HepG2 (cell line): Measurements from ENCODE around the gene ARTN. TPM values are rescaled to one million over a fixed set of nuclear protein-coding genes. Genes with fewer than 3 reads are reported as not detected.

ENCODE experiments used
- CENPX ChIP-seq: sonication (generic); formaldehyde crosslinking; IDR thresholded peaks from 2 replicates; pipeline ENCODE4 v1.9.0; 2021; ENCODE audit warnings: mild to moderate bottlenecking, missing genetic modification reagents, moderate library complexity
- CHD2 ChIP-seq: IDR thresholded peaks from 2 replicates; pipeline ENCODE4 v1.6.1; 2011; ENCODE audit warnings: low read depth, low read length, improper control_type of control experiment
- EP300 ChIP-seq, 3 experiments: sonication (generic) in 1 of 3; formaldehyde crosslinking in 1 of 3; IDR thresholded peaks; 2 replicates each; pipeline versions ENCODE4 v1.5.1 to v1.6.1; 2011 to 2020; ENCODE audit warnings: low read depth in 2 of 3, low read length in 2 of 3, borderline replicate concordance in 1 of 3, improper control_type of control experiment in 1 of 3, mild to moderate bottlenecking in 1 of 3, missing genetic modification reagents in 1 of 3, moderate library complexity in 1 of 3
- GTF2F1 ChIP-seq: fragments of 150-350 bp; IDR thresholded peaks from 2 replicates; pipeline ENCODE4 v1.6.1; 2014; ENCODE audit warnings: low read length
- SNRNP70 ChIP-seq: fragments of 200-400 bp; formaldehyde crosslinking; IDR thresholded peaks from 2 replicates; pipeline ENCODE4 v1.6.1; 2017; ENCODE audit warnings: mild to moderate bottlenecking, low read depth, low read length, moderate library complexity
- TBP ChIP-seq: sonication (generic); formaldehyde crosslinking; IDR thresholded peaks from 2 replicates; pipeline ENCODE4 v1.5.0; 2020; ENCODE audit warnings: missing genetic modification reagents
- ZNF136 ChIP-seq: sonication (generic); formaldehyde crosslinking; IDR thresholded peaks from 2 replicates; pipeline ENCODE4 v1.8.1; 2022; ENCODE audit warnings: low read depth, mild to moderate bottlenecking, moderate library complexity, missing genetic modification reagents
- ZNF160 ChIP-seq: sonication (generic); formaldehyde crosslinking; IDR thresholded peaks from 2 replicates; pipeline ENCODE4 v1.8.0; 2022; ENCODE audit warnings: mild to moderate bottlenecking, inconsistent platforms, missing genetic modification reagents
- ZNF441 ChIP-seq: sonication (generic); formaldehyde crosslinking; IDR thresholded peaks from 2 replicates; pipeline ENCODE4 v1.7.0; 2021; ENCODE audit warnings: missing genetic modification reagents, borderline replicate concordance
- ZNF546 ChIP-seq: sonication (generic); formaldehyde crosslinking; conservative IDR thresholded peaks from 2 replicates; pipeline ENCODE4 v1.8.1; 2023; ENCODE audit warnings: mild to moderate bottlenecking, missing genetic modification reagents
- ZNF652 ChIP-seq: IDR thresholded peaks from 2 replicates; pipeline ENCODE4 v1.6.1; 2016; ENCODE audit warnings: low read depth, borderline replicate concordance
- ZNF724P ChIP-seq: sonication (generic); formaldehyde crosslinking; IDR thresholded peaks from 2 replicates; pipeline ENCODE4 v1.8.0; 2022; ENCODE audit warnings: missing genetic modification reagents, borderline replicate concordance
- ZNF766 ChIP-seq: sonication (generic); formaldehyde crosslinking; IDR thresholded peaks from 2 replicates; pipeline ENCODE4 v1.5.0; 2020; ENCODE audit warnings: missing genetic modification reagents, borderline replicate concordance
- ZSCAN22 ChIP-seq: sonication (generic); formaldehyde crosslinking; IDR thresholded peaks from 2 replicates; pipeline ENCODE4 v1.4.0; 2020; ENCODE audit warnings: mild to moderate bottlenecking, missing genetic modification reagents
- ZSCAN25 ChIP-seq: sonication (generic); formaldehyde crosslinking; IDR thresholded peaks from 2 replicates; pipeline ENCODE4 v1.8.0; 2022; ENCODE audit warnings: mild to moderate bottlenecking, missing genetic modification reagents
- ZSCAN31 ChIP-seq: sonication (generic); formaldehyde crosslinking; IDR thresholded peaks from 2 replicates; pipeline ENCODE4 v1.5.0; 2020; ENCODE audit warnings: low read depth, mild to moderate bottlenecking, missing genetic modification reagents
- polyA plus RNA-seq, 8 experiments: library from polyadenylated mRNA; depleted of rRNA in 3 of 8; stranded (reverse) in 7 of 8; unstranded in 1 of 8; fragments of >200 nt; fragmentation: Illumina TruSeq in 4 of 8; extraction: Trizol in 4 of 8; gene quantifications; 2 replicates each; pipeline versions ENCODE4 v1.2.1 to v1.2.3, GENCODE V29; 2011 to 2016; ENCODE audit warnings: low read depth in 4 of 8, missing spikeins in 1 of 8, mixed read lengths in 1 of 8; ENCODE audit not compliant: insufficient read depth in 1 of 8
- total RNA-seq, 5 experiments: library from RNA; depleted of rRNA; stranded (reverse); fragments of >200 nt; fragmentation: Illumina TruSeq; extraction: Trizol; gene quantifications; 2 replicates each; pipeline ENCODE4 v1.2.3, GENCODE V29; 2016; ENCODE audit warnings: low read depth in 1 of 5
- TF ChIP-seq, protein P1 (sequence below), 2 experiments: sonication (generic) in 1 of 2; formaldehyde crosslinking in 1 of 2; IDR thresholded peaks; 2 replicates each; pipeline versions ENCODE4 v1.6.1 to v1.9.0; 2014 to 2022; ENCODE audit warnings: antibody characterized with exemption in 1 of 2, borderline replicate concordance in 1 of 2, inconsistent platforms in 1 of 2, low read depth in 1 of 2, missing genetic modification reagents in 1 of 2
- TF ChIP-seq, protein P2 (sequence below), 2 experiments: IDR thresholded peaks; 2 replicates each; pipeline ENCODE4 v1.6.1; 2011 to 2012; ENCODE audit warnings: low read length in 2 of 2, borderline replicate concordance in 1 of 2, low read depth in 1 of 2, mild to moderate bottlenecking in 1 of 2, moderate library complexity in 1 of 2

Gene ARTN
- total and polyA plus RNA-seq, 2 of the 13 experiments (the other 11 are each of a cell fraction or from before 2014, with no cell fraction given): 0.11 to 0.62 TPM

DNA sequence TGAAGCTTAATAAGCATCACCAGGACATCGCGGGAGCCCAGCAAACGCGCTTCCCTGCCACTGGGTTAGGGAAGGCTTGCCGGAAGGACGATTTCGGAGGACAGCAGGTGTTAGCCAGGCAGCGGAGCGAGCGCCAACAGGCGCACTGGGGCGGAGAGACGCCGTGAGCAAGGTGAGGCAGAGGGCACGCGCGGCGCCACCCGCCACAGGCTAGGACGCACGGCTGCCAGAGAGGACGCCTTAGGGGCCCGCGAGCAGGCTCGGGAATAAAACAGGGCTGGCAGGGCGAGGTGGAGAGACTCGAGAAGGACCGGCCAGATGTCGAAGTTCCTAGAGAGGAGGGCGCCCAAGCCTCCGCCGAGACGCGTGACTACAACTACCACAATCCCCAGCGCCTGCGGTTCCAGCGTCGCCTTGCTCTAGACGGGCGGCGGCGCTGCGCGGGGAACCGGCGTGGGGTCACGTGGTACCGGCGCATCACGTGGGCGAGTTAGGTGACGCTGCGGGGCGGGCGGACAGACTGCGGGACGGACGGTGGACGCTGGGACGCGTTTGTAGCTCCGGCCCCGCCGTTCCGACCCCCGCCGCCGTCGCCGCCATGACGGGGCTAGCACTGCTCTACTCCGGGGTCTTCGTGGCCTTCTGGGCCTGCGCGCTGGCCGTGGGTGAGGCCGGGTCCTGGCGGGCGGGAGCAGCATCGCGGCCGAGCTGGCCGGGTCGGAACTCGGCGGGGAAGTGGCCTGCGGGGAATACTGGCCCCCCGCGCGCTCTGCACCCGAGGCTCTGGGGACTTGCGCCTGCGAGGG lies 41.0 kb downstream of the ARTN start, which contains the start of gene ATP6V0B (continued):
- TF ChIP-seq ZNF546 (CRISPR knock-in tag) (peak; percentile 59; the same call in 1 of the 2 replicates), ZNF724P (CRISPR knock-in tag) (no peak), CHD2 (0 out of 2 replicates have a peak, but pooled peaks have one; percentile 5), ZSCAN22 (no peak), ZSCAN25 (CRISPR knock-in tag) (0 out of 2 replicates have a peak, but pooled peaks have one; percentile 24), EP300 (IDR thresholded peaks at IDR 0.05; ENCODE audit: low read depth in 2 of 2, low read length in 2 of 2) (0 out of 4 replicates have a peak, but pooled peaks of 1 of the 2 experiments have one; percentile 7), EP300 (CRISPR knock-in tag; IDR thresholded peaks at IDR 0.05; ENCODE audit: borderline replicate concordance) (no peak), ZNF136 (no peak; the same call in 1 of the 2 replicates), ZNF160 (no peak; the same call in 1 of the 2 replicates), ZNF652 (no peak), ZNF441 (CRISPR knock-in tag) (peak; percentile 76), ZNF766 (CRISPR knock-in tag) (no peak), CENPX (CRISPR knock-in tag) (no peak), GTF2F1 (peak; percentile 82; the same call in 1 of the 2 replicates), TBP (CRISPR knock-in tag) (peak; percentile 61; the same call in 1 of the 2 replicates), SNRNP70 (no peak), ZSCAN31 (no peak; the same call in none of the 2 replicates)
- TF ChIP-seq, protein P1, sequence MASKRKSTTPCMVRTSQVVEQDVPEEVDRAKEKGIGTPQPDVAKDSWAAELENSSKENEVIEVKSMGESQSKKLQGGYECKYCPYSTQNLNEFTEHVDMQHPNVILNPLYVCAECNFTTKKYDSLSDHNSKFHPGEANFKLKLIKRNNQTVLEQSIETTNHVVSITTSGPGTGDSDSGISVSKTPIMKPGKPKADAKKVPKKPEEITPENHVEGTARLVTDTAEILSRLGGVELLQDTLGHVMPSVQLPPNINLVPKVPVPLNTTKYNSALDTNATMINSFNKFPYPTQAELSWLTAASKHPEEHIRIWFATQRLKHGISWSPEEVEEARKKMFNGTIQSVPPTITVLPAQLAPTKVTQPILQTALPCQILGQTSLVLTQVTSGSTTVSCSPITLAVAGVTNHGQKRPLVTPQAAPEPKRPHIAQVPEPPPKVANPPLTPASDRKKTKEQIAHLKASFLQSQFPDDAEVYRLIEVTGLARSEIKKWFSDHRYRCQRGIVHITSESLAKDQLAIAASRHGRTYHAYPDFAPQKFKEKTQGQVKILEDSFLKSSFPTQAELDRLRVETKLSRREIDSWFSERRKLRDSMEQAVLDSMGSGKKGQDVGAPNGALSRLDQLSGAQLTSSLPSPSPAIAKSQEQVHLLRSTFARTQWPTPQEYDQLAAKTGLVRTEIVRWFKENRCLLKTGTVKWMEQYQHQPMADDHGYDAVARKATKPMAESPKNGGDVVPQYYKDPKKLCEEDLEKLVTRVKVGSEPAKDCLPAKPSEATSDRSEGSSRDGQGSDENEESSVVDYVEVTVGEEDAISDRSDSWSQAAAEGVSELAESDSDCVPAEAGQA (IDR thresholded peaks at IDR 0.05; ENCODE audit: low read depth): peak; percentile 67; the same call in 1 of the 2 replicates
- TF ChIP-seq, protein P1 (CRISPR knock-in tag; IDR thresholded peaks at IDR 0.05; ENCODE audit: borderline replicate concordance): no peak
- TF ChIP-seq, protein P2, sequence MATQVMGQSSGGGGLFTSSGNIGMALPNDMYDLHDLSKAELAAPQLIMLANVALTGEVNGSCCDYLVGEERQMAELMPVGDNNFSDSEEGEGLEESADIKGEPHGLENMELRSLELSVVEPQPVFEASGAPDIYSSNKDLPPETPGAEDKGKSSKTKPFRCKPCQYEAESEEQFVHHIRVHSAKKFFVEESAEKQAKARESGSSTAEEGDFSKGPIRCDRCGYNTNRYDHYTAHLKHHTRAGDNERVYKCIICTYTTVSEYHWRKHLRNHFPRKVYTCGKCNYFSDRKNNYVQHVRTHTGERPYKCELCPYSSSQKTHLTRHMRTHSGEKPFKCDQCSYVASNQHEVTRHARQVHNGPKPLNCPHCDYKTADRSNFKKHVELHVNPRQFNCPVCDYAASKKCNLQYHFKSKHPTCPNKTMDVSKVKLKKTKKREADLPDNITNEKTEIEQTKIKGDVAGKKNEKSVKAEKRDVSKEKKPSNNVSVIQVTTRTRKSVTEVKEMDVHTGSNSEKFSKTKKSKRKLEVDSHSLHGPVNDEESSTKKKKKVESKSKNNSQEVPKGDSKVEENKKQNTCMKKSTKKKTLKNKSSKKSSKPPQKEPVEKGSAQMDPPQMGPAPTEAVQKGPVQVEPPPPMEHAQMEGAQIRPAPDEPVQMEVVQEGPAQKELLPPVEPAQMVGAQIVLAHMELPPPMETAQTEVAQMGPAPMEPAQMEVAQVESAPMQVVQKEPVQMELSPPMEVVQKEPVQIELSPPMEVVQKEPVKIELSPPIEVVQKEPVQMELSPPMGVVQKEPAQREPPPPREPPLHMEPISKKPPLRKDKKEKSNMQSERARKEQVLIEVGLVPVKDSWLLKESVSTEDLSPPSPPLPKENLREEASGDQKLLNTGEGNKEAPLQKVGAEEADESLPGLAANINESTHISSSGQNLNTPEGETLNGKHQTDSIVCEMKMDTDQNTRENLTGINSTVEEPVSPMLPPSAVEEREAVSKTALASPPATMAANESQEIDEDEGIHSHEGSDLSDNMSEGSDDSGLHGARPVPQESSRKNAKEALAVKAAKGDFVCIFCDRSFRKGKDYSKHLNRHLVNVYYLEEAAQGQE (IDR thresholded peaks at IDR 0.05; ENCODE audit: borderline replicate concordance in 1 of 2, low read depth in 1 of 2, low read length in 2 of 2): no peak
